ENCODE data around the gene ZCCHC3. TPM values are rescaled to one million over a fixed set of nuclear protein-coding genes. Genes with fewer than 3 reads are reported as not detected.

The ZCCHC3 gene
- total and polyA plus RNA-seq, 2 experiments from 2014 or later, result 4.1 to 14.8 TPM

DNA sequence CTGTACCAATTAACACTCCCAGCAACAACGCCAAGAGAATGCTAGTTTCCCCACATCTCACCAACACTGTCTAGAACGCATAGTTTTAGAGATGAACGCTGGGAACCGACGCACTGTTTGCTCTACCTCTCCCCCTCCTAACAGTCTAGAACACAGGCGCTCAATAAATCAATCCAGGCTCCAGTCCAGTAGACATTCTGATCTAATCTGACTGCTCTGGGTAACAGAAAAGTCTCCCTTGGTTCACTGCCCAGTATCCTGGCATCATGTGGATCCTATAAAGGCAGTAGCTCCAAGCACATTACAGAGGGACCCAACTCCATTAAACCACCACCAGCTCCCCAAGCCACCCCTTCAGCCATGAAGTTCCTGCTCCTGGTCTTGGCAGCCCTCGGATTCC lies 40.0 kb upstream of the ZCCHC3 start, which contains the start of gene DEFB132:
DEFB132 (plus strand) TSS at position 306 of the 400 bp plus-strand sequence; CDS start at position 361, 55 bp downstream.
- H4K20me1 ChIP-seq (ENCODE audit: insufficient read depth), result no peaks in the 10 kb centered on the region
- H3F3A ChIP-seq (ENCODE audit: insufficient read depth), result no peaks in the 10 kb centered on the region
- H3K4me2 ChIP-seq (ENCODE audit: unreplicated experiment), result no peak within 1 kb of the TSS
- in situ Hi-C loops (cut with MboI), result no loop called here
- no peaks in the 10 kb centered on the region for H3K9me2 ChIP-seq (ENCODE audit: insufficient read depth)
- whole genome bisulfite sequencing, 2 experiments (ENCODE audit: low coverage in 1 of 2, low lambda C conversion rate in 2 of 2, missing lambda C conversion rate in 2 of 2), result 36 to 50% methylated on average over 7 of the region's 7 CpGs
- no peak within 1 kb of the TSS for H2AFZ ChIP-seq
- H3K27ac ChIP-seq, result no peak within 1 kb of the TSS
- H3K4me1 ChIP-seq (ENCODE audit: insufficient read depth), result no peaks in the 10 kb centered on the region
- H3K27me3 ChIP-seq (replicated peaks; ENCODE audit: insufficient read depth), result peaks cover 20% of the 10 kb centered on the region
- H3K9ac ChIP-seq, result no peak within 1 kb of the TSS
- no peaks in the 10 kb centered on the region for H3K9me3 ChIP-seq (ENCODE audit: low read depth)
- H3K4me3 ChIP-seq, result no peak within 1 kb of the TSS
- H3K79me2 ChIP-seq (ENCODE audit: insufficient read depth), result no peaks in the 10 kb centered on the region
- TF ChIP-seq EZH2phosphoT487 (IDR thresholded peaks at IDR 0.05; ENCODE audit: insufficient read depth, low read depth), result no peak
- no peak for TF ChIP-seq EZH2 (IDR thresholded peaks at IDR 0.05; ENCODE audit: insufficient read depth, poor library complexity, severe bottlenecking)
- H3K36me3 ChIP-seq (ENCODE audit: low read depth), result no peaks in the 10 kb centered on the region
- no peak for DNase-seq

DNA sequence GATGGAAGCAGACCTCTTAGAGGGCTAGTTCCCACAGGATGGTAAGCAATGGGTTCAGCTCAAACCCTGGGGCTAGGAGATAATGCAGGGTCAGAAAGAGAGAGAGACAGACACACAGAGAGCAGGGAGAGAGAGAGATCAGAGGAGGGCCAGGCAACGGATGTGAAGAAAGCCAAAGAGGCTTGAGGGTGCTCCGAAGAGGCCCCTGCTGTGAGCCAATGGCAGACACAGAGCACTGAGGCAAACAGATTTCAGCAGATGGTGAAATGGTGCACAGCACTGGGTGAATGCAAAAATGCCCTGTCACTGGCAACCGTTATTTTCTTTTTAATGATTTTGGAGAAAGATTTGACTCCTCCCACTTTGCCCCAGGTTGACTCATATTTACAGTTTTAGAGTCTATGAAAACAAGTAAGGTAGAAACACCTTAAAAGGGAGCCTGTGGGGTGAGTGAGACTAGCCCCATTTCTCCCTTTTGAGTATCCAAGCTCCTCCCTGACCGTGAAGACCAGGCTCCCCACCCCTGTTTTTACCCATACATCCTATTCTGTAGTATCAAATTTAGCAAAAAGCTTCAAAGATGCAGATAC lies 39.0 kb upstream of the ZCCHC3 start:
- no peak for TF ChIP-seq EZH2phosphoT487 (IDR thresholded peaks at IDR 0.05; ENCODE audit: insufficient read depth, low read depth)
- no peak for TF ChIP-seq EZH2 (IDR thresholded peaks at IDR 0.05; ENCODE audit: insufficient read depth, poor library complexity, severe bottlenecking)
- no peak for DNase-seq
- 12 to 18% methylated on average over 4 of the region's 4 CpGs for WGBS, 2 experiments (ENCODE audit: low coverage in 1 of 2, low lambda C conversion rate in 2 of 2, missing lambda C conversion rate in 2 of 2)
- Histone ChIP-seq H3K27ac (no peak overlapping the region), H3K36me3 (ENCODE audit: low read depth) (no peaks in the 10 kb centered on the region), H3K9ac (no peak overlapping the region), H3K79me2 (ENCODE audit: insufficient read depth) (no peaks in the 10 kb centered on the region), H3F3A (ENCODE audit: insufficient read depth) (no peaks in the 10 kb centered on the region), H2AFZ (no peak overlapping the region), H3K4me2 (ENCODE audit: unreplicated experiment) (no peak overlapping the region), H4K20me1 (ENCODE audit: insufficient read depth) (no peaks in the 10 kb centered on the region), H3K9me3 (ENCODE audit: low read depth) (no peaks in the 10 kb centered on the region), H3K27me3 (replicated peaks; ENCODE audit: insufficient read depth) (peaks cover 27% of the 10 kb centered on the region), H3K4me3 (no peak overlapping the region), H3K4me1 (ENCODE audit: insufficient read depth) (no peaks in the 10 kb centered on the region), H3K9me2 (ENCODE audit: insufficient read depth) (no peaks in the 10 kb centered on the region)
- in situ Hi-C loops (cut with MboI), result no loop called here

GRCh38 chr20:258963-259362 lies 38.4 kb upstream of the ZCCHC3 start:
- Histone ChIP-seq H3F3A (ENCODE audit: insufficient read depth) (no peaks in the 10 kb centered on the region), H3K36me3 (ENCODE audit: low read depth) (no peaks in the 10 kb centered on the region), H3K4me3 (no peak overlapping the region), H3K9me2 (ENCODE audit: insufficient read depth) (no peaks in the 10 kb centered on the region), H3K27me3 (replicated peaks; ENCODE audit: insufficient read depth) (peaks cover 27% of the 10 kb centered on the region), H3K9ac (no peak overlapping the region), H3K4me1 (ENCODE audit: insufficient read depth) (no peaks in the 10 kb centered on the region), H3K9me3 (ENCODE audit: low read depth) (no peaks in the 10 kb centered on the region), H3K27ac (no peak overlapping the region), H3K79me2 (ENCODE audit: insufficient read depth) (no peaks in the 10 kb centered on the region), H4K20me1 (ENCODE audit: insufficient read depth) (no peaks in the 10 kb centered on the region), H2AFZ (no peak overlapping the region), H3K4me2 (ENCODE audit: unreplicated experiment) (no peak overlapping the region)
- no peak for TF ChIP-seq EZH2 (IDR thresholded peaks at IDR 0.05; ENCODE audit: insufficient read depth, poor library complexity, severe bottlenecking)
- 50 to 53% methylated on average over 8 of the region's 8 CpGs for WGBS, 2 experiments (ENCODE audit: low coverage in 1 of 2, low lambda C conversion rate in 2 of 2, missing lambda C conversion rate in 2 of 2)
- in situ Hi-C loops (cut with MboI), result no loop called here
- peak; percentile 31 for DNase-seq

DNA sequence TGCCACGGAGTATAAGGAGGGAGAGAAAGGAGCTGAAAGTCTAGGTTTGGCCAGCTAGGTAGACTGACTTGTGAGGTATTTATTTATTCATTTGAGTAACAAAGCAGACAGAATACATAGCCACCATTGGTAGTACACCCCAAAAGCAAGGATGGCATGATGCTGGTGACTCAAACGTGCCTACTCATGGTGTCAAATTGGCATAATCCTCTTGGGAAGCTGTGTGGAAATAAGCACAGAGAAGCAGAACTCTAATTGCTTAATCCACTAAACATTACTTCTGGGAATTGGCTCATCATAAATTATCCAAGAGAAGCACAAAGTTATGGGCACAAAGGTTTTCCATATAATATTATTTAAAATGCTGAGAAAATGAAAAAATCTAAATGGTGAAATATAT lies 37.4 kb upstream of the ZCCHC3 start:
- Histone ChIP-seq H2AFZ (no peak overlapping the region), H3K27me3 (replicated peaks; ENCODE audit: insufficient read depth) (peaks cover 27% of the 10 kb centered on the region), H3K36me3 (ENCODE audit: low read depth) (no peaks in the 10 kb centered on the region), H3K4me2 (ENCODE audit: unreplicated experiment) (no peak overlapping the region), H3K79me2 (ENCODE audit: insufficient read depth) (no peaks in the 10 kb centered on the region), H3K4me1 (ENCODE audit: insufficient read depth) (no peaks in the 10 kb centered on the region), H3K27ac (no peak overlapping the region), H3K9me2 (ENCODE audit: insufficient read depth) (no peaks in the 10 kb centered on the region), H3K9ac (no peak overlapping the region), H3F3A (ENCODE audit: insufficient read depth) (no peaks in the 10 kb centered on the region), H3K4me3 (no peak overlapping the region), H3K9me3 (ENCODE audit: low read depth) (no peaks in the 10 kb centered on the region), H4K20me1 (ENCODE audit: insufficient read depth) (no peaks in the 10 kb centered on the region)
- in situ Hi-C loops (cut with MboI), result no loop called here
- DNase-seq, result peak; percentile 2
- 22 to 30% methylated on average over 2 of the region's 2 CpGs for WGBS, 2 experiments (ENCODE audit: low coverage in 1 of 2, low lambda C conversion rate in 2 of 2, missing lambda C conversion rate in 2 of 2)
- TF ChIP-seq EZH2 (IDR thresholded peaks at IDR 0.05; ENCODE audit: insufficient read depth, poor library complexity, severe bottlenecking) (no peak), EZH2phosphoT487 (IDR thresholded peaks at IDR 0.05; ENCODE audit: insufficient read depth, low read depth) (no peak)
